ENCODE data around the gene TRMT2A.

TRMT2A gene

GRCh38 chr22:20076627-20077172 is 40.3 kb downstream of the TRMT2A start:
- no peak for TF ChIP-seq CTCF (IDR thresholded peaks at IDR 0.05; ENCODE audit: low read length)
- TF ChIP-seq EZH2phosphoT487 (IDR thresholded peaks at IDR 0.05; ENCODE audit: low read length), result no peak
- no peak for TF ChIP-seq EZH2 (optimal IDR thresholded peaks at IDR 0.05; ENCODE audit: low read depth, low read length)
- H3K36me3 ChIP-seq (replicated peaks; ENCODE audit: insufficient read depth, low read length), result no peaks in the 10 kb centered on the region
- H2AFZ ChIP-seq (ENCODE audit: low read length), result no peak overlapping the region
- H3K4me3 ChIP-seq (ENCODE audit: low read length), result no peak overlapping the region
- H4K20me1 ChIP-seq (ENCODE audit: insufficient read depth, low read length), result no peaks in the 10 kb centered on the region
- H3K9me2 ChIP-seq (replicated peaks; ENCODE audit: insufficient read depth, low read length), result no peaks in the 10 kb centered on the region
- H3K27ac ChIP-seq (ENCODE audit: low read length), result no peak overlapping the region
- no peaks in the 10 kb centered on the region for H3K27me3 ChIP-seq (replicated peaks; ENCODE audit: insufficient read depth, low read length)
- H3F3A ChIP-seq (ENCODE audit: insufficient read depth, low read length), result no peaks in the 10 kb centered on the region
- H3K4me2 ChIP-seq (ENCODE audit: low read depth, low read length), result no peak overlapping the region
- H3K9me3 ChIP-seq (replicated peaks; ENCODE audit: insufficient read depth, low read length), result no peaks in the 10 kb centered on the region
- peaks cover 6% of the 10 kb centered on the region; the same call in 1 of the 2 replicates for H3K4me1 ChIP-seq (ENCODE audit: low read length)
- H3K9ac ChIP-seq (ENCODE audit: low read length), result no peak overlapping the region
- no peak for DNase-seq
- peaks cover 14% of the 10 kb centered on the region for H3K79me2 ChIP-seq (ENCODE audit: low read length)

DNA sequence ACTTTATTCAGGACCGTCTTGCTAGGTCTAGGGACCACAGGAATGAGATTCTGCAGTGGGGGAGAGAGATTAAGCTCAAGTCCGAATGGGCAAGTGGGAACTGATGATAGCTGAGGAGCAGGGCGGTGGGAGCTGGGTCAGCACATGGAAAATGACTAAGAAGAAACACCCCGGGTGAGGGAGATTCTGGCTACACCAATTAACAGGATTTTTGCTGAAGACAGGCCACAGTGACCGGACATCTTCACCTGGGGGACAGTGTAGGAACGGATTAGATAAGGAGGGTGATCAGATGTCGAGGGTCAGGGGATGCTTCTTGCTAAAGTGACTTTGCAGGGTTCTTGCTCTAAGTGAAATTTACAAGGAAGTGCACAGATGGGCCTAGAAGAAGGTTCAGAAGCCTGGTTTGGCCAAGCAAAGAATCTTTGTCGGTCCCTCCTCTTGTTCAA is 45.5 kb downstream of the TRMT2A start:
- Histone ChIP-seq H3K36me3 (replicated peaks; ENCODE audit: insufficient read depth, low read length) (no peaks in the 10 kb centered on the region), H3K9me3 (replicated peaks; ENCODE audit: insufficient read depth, low read length) (no peaks in the 10 kb centered on the region), H3K4me1 (ENCODE audit: low read length) (no peaks in the 10 kb centered on the region), H3K27me3 (replicated peaks; ENCODE audit: insufficient read depth, low read length) (no peaks in the 10 kb centered on the region), H3K9ac (ENCODE audit: low read length) (no peak overlapping the region), H3K27ac (ENCODE audit: low read length) (no peak overlapping the region), H4K20me1 (ENCODE audit: insufficient read depth, low read length) (no peaks in the 10 kb centered on the region), H2AFZ (ENCODE audit: low read length) (no peak overlapping the region), H3F3A (ENCODE audit: insufficient read depth, low read length) (no peaks in the 10 kb centered on the region), H3K79me2 (ENCODE audit: low read length) (no peaks in the 10 kb centered on the region), H3K4me2 (ENCODE audit: low read depth, low read length) (no peak overlapping the region), H3K4me3 (ENCODE audit: low read length) (no peak overlapping the region), H3K9me2 (replicated peaks; ENCODE audit: insufficient read depth, low read length) (no peaks in the 10 kb centered on the region)
- TF ChIP-seq EZH2 (optimal IDR thresholded peaks at IDR 0.05; ENCODE audit: low read depth, low read length) (no peak), EZH2phosphoT487 (IDR thresholded peaks at IDR 0.05; ENCODE audit: low read length) (no peak), CTCF (IDR thresholded peaks at IDR 0.05; ENCODE audit: low read length) (no peak)
- no peak for DNase-seq

DNA sequence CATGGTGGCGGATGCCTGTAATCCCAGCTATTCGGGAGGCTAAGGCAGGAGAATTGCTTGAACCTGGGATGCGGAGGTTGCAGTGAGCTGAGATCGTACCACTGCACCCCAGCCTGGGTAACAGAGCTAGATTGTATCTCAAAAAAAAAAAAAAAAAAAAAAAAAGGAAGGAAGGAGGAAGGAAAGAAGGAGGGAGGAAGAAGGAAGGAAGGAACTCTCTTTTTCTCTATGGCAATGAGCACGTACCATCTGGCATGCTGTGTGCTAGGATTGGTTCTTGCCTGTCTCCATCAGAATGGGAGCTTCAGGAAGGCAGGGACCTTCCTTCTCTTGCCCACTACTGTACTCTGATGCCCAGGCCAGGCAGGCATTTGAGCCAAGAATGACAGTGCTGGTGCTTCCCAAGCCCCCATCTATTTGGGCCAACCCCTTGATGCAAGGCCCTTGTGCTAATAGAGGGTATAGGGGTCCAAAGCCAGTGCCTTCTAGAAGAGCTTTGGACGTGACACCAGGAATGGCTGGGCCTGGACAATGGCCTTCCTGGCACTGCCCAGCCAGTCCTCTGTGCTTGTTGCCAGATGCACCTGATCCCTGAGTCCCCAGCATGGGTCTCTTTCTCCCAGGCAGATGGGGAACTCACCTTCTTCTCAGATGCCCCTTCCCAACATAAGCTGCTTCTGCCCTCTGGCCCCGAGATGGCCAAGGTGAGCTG is 47.5 kb downstream of the TRMT2A start:
- TF ChIP-seq EZH2 (optimal IDR thresholded peaks at IDR 0.05; ENCODE audit: low read depth, low read length) (no peak), CTCF (IDR thresholded peaks at IDR 0.05; ENCODE audit: low read length) (no peak)
- no peak overlapping the region for H3K4me2 ChIP-seq (ENCODE audit: low read depth, low read length)
- no peak for DNase-seq
- H3K9me2 ChIP-seq (replicated peaks; ENCODE audit: insufficient read depth, low read length), result no peaks in the 10 kb centered on the region
- H3K27me3 ChIP-seq (replicated peaks; ENCODE audit: insufficient read depth, low read length), result no peaks in the 10 kb centered on the region
- H4K20me1 ChIP-seq (ENCODE audit: insufficient read depth, low read length), result no peaks in the 10 kb centered on the region
- no peaks in the 10 kb centered on the region for H3K36me3 ChIP-seq (replicated peaks; ENCODE audit: insufficient read depth, low read length)
- H3K4me1 ChIP-seq (ENCODE audit: low read length), result no peaks in the 10 kb centered on the region
- H3K79me2 ChIP-seq (ENCODE audit: low read length), result no peaks in the 10 kb centered on the region
- H3F3A ChIP-seq (ENCODE audit: insufficient read depth, low read length), result no peaks in the 10 kb centered on the region
- H3K9me3 ChIP-seq (replicated peaks; ENCODE audit: insufficient read depth, low read length), result no peaks in the 10 kb centered on the region
- H3K9ac ChIP-seq (ENCODE audit: low read length), result no peak overlapping the region
- H2AFZ ChIP-seq (ENCODE audit: low read length), result no peak overlapping the region
- no peak overlapping the region for H3K4me3 ChIP-seq (ENCODE audit: low read length)
- H3K27ac ChIP-seq (ENCODE audit: low read length), result no peak overlapping the region
